ENCODE results near the gene CALHM4. TPM values are rescaled to one million over a fixed set of nuclear protein-coding genes. Genes with fewer than 3 reads are reported as not detected.

Gene CALHM4
- total and polyA plus RNA-seq, 2 of the 4 experiments (the other 2 are of a cell fraction), result 0.07 TPM; not detected in 1

DNA sequence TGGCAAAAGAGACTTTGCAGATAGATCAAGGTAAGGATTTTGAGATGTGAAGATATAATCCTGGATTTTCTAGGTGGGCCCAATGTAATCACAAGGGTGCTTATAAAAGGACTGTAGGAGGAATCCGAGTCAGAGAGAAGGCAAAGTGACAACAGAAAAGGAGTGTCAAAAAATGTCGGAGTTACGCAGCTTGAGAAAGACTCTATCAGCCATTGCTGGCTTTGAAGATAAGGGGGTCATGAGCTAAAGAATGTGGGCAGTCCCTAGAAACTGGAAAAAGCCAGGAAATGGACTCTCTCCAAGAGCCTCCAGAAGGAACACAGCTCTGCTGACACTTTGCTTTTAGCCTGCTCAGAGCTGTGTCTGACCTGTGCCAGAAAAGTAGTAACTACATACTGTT is 9.1 kb downstream of the CALHM4 start:
- Histone ChIP-seq H3K56ac (ENCODE audit: extremely low read depth, insufficient read depth, low read length) (no peak overlapping the region), H3K14ac (replicated peaks; ENCODE audit: low read depth, low read length) (no peak overlapping the region), H3K36me3 (ENCODE audit: control insufficient read depth, insufficient read depth, low read length) (no peaks in the 10 kb centered on the region), H3K4me2 (ENCODE audit: low read depth, low read length) (no peak overlapping the region), H3K9me3 (ENCODE audit: control insufficient read depth, insufficient read depth, low read length) (no peaks in the 10 kb centered on the region), H3K27ac (ENCODE audit: insufficient read depth, low read length) (no peak overlapping the region), H2BK20ac (ENCODE audit: low read depth, low read length) (peak overlapping the region; percentile 72; the same call in 1 of the 2 replicates), H3K4me1 (ENCODE audit: control insufficient read depth, insufficient read depth, low read length) (peaks cover 8% of the 10 kb centered on the region), H3K9me1 (ENCODE audit: insufficient read depth, low read length) (peaks cover 3% of the 10 kb centered on the region; the same call in 1 of the 2 replicates), H3K18ac (ENCODE audit: low read depth, low read length) (no peak overlapping the region), H4K20me1 (ENCODE audit: insufficient read depth, low read length) (no peaks in the 10 kb centered on the region), H4K91ac (ENCODE audit: insufficient read depth, low read depth, low read length) (no peak overlapping the region), H4K8ac (ENCODE audit: low read depth in 2 of 2, low read length in 2 of 2) (peak overlapping the region in 1 of 2 experiments; percentile 53; a peak in 2 of 4 replicates), H2AK9ac (replicated peaks; ENCODE audit: low read depth, low read length, poor library complexity) (no peak overlapping the region), H2BK15ac (ENCODE audit: low read depth, low read length) (0 out of 3 replicates have a peak overlapping the region, but pooled peaks have one; percentile 9), H3K27me3 (ENCODE audit: control insufficient read depth, insufficient read depth, low read length) (no peaks in the 10 kb centered on the region), H3K79me1 (ENCODE audit: low read depth in 1 of 2, low read length in 2 of 2) (no peaks in the 10 kb centered on the region), H4K5ac (ENCODE audit: low read depth, low read length) (no peak overlapping the region), H3K4me3 (ENCODE audit: insufficient read depth, low read depth, low read length) (no peak overlapping the region), H2BK5ac (ENCODE audit: low read depth, low read length, poor library complexity, severe bottlenecking) (no peak overlapping the region), H3K4ac (ENCODE audit: low read depth, low read length) (0 out of 2 replicates have a peak overlapping the region, but pooled peaks have one; percentile 3), H2AFZ (replicated peaks; ENCODE audit: low read length, poor library complexity) (peak overlapping the region; percentile 73), H2BK120ac (ENCODE audit: low read depth, low read length) (peak overlapping the region; percentile 78), H2AK5ac (ENCODE audit: low read depth, low read length) (no peak overlapping the region), H3K9ac (ENCODE audit: low read depth, low read length) (no peak overlapping the region), H3K23ac (ENCODE audit: low read depth, low read length) (peak overlapping the region; percentile 62; the same call in 1 of the 2 replicates)
- CTCF ChIA-PET, result interaction anchor here (1.0 to 2.3 kb wide), 4 partner anchors 17 to 294 kb away, joined by 3 to 12 read pairs (median 8); partner anchors contain the start of gene TRAPPC3L
- TF ChIP-seq USF2 (IDR thresholded peaks at IDR 0.05; ENCODE audit: low read depth, low read length), result no peak
- TF ChIP-seq, protein P1, sequence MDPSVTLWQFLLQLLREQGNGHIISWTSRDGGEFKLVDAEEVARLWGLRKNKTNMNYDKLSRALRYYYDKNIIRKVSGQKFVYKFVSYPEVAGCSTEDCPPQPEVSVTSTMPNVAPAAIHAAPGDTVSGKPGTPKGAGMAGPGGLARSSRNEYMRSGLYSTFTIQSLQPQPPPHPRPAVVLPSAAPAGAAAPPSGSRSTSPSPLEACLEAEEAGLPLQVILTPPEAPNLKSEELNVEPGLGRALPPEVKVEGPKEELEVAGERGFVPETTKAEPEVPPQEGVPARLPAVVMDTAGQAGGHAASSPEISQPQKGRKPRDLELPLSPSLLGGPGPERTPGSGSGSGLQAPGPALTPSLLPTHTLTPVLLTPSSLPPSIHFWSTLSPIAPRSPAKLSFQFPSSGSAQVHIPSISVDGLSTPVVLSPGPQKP (IDR thresholded peaks at IDR 0.05; ENCODE audit: borderline replicate concordance, low read depth, low read length), result no peak
- TF ChIP-seq BHLHE40 (IDR thresholded peaks at IDR 0.05; ENCODE audit: low read depth, low read length), result no peak
- no peak for TF ChIP-seq RFX5 (IDR thresholded peaks at IDR 0.05; ENCODE audit: low read depth, low read length)
- TF ChIP-seq CEBPB (IDR thresholded peaks at IDR 0.05; ENCODE audit: low read depth, low read length), result no peak
- no peak for TF ChIP-seq SMC3 (IDR thresholded peaks at IDR 0.05; ENCODE audit: low read depth, low read length)
- TF ChIP-seq FOS (IDR thresholded peaks at IDR 0.05; ENCODE audit: low read depth, low read length), result no peak
- TF ChIP-seq POLR2A (IDR thresholded peaks at IDR 0.05; ENCODE audit: low read depth, low read length), result no peak
- no peak for TF ChIP-seq RCOR1 (IDR thresholded peaks at IDR 0.05; ENCODE audit: insufficient replicate concordance, low read length)
- in situ Hi-C loops (cut with MboI; ENCODE audit: low sequenced_read_pairs), result loop anchor here (5.0 kb wide), 1 partner anchor 295 kb away; no protein-coding TSS in a partner anchor
- WGBS, 2 experiments (ENCODE audit: extremely low coverage in 2 of 2, insufficient read length in 1 of 2), result 0% methylated on average over 2 of the region's 3 CpGs; no CpG with 5 or more reads in 1 of the 2 experiments
- dilution Hi-C loops (cut with HindIII; ENCODE audit: low sequenced_read_pairs, unreplicated experiment), result no loop called here
- DNase-seq (no peak), ATAC-seq (ENCODE audit: low read depth) (no peak)
- intact Hi-C loops (cut with micrococcal nuclease), result loop anchor here (5.0 kb wide), 1 partner anchor 115 kb away; no protein-coding TSS in a partner anchor
- no TSS peak for BruUV-seq (replicated peaks)
- POLR2A ChIA-PET (ENCODE audit: unreplicated experiment), result no interaction called here
